Astrocyte (in vitro differentiated cells and primary cell): Measurements from ENCODE around the gene POLR3B. TPM values are rescaled to one million over a fixed set of nuclear protein-coding genes. Genes with fewer than 3 reads are reported as not detected.

ENCODE experiments used
- DNase-seq: peaks from one replicate; pipeline ENCODE4 v3.0.0-alpha.2; 2010; ENCODE audit warnings: low read depth
- FAIRE-seq: peaks from 2 replicates; lab custom pipeline; 2011; peaks lifted over from hg19 to GRCh38; lab: Jason Lieb, UNC
- H2AFZ ChIP-seq: 2 replicates; pipeline ENCODE4 v1.6.0; 2012; ENCODE audit warnings: low read depth, low read length, inconsistent platforms
- H3K27ac ChIP-seq: 2 replicates; pipeline ENCODE4 v1.5.1; 2011; ENCODE audit warnings: low read depth, low read length, inconsistent platforms
- H3K27me3 ChIP-seq: 2 replicates; pipeline ENCODE4 v1.6.0; 2011; ENCODE audit warnings: low read length, inconsistent platforms; ENCODE audit not compliant: insufficient read depth
- H3K36me3 ChIP-seq: 2 replicates; pipeline ENCODE4 v1.5.1; 2011; ENCODE audit warnings: low read length, inconsistent platforms; ENCODE audit not compliant: insufficient read depth
- H3K4me1 ChIP-seq: 2 replicates; pipeline ENCODE4 v1.5.1; 2011; ENCODE audit warnings: low read length, inconsistent platforms; ENCODE audit not compliant: insufficient read depth
- H3K4me2 ChIP-seq: 2 replicates; pipeline ENCODE4 v1.6.0; 2012; ENCODE audit warnings: low read length, inconsistent platforms
- H3K4me3 ChIP-seq: 2 replicates; pipeline ENCODE4 v1.5.1; 2011; ENCODE audit warnings: low read depth, mild to moderate bottlenecking, low read length, inconsistent platforms; ENCODE audit not compliant: insufficient read depth
- H3K79me2 ChIP-seq: 2 replicates; pipeline ENCODE4 v1.6.0; 2012; ENCODE audit warnings: mild to moderate bottlenecking, low read length, inconsistent platforms; ENCODE audit not compliant: insufficient read depth
- H3K9ac ChIP-seq: 2 replicates; pipeline ENCODE4 v1.6.0; 2012; ENCODE audit warnings: mild to moderate bottlenecking, low read length, inconsistent platforms
- H3K9me3 ChIP-seq: 2 replicates; pipeline ENCODE4 v1.5.1; 2012; ENCODE audit warnings: low read depth, mild to moderate bottlenecking, low read length, inconsistent platforms; ENCODE audit not compliant: insufficient read depth
- H4K20me1 ChIP-seq: 2 replicates; pipeline ENCODE4 v1.6.0; 2012; ENCODE audit warnings: low read length, inconsistent platforms; ENCODE audit not compliant: insufficient read depth
- H3K27ac Mint-ChIP-seq: one replicate; pipeline ENCODE4 v1.8.0; 2021; ENCODE audit warnings: mild to moderate bottlenecking, mixed read lengths; ENCODE audit not compliant: unreplicated experiment
- H3K27me3 Mint-ChIP-seq: one replicate; pipeline ENCODE4 v1.8.0; 2021; ENCODE audit warnings: low read depth, mixed read lengths; ENCODE audit not compliant: unreplicated experiment
- H3K36me3 Mint-ChIP-seq: one replicate; pipeline ENCODE4 v1.8.0; 2021; ENCODE audit warnings: low read depth, mixed read lengths; ENCODE audit not compliant: unreplicated experiment
- H3K4me1 Mint-ChIP-seq: one replicate; pipeline ENCODE4 v1.8.0; 2021; ENCODE audit warnings: low read depth, mixed read lengths; ENCODE audit not compliant: unreplicated experiment
- H3K4me3 Mint-ChIP-seq: one replicate; pipeline ENCODE4 v1.8.0; 2021; ENCODE audit warnings: mild to moderate bottlenecking, moderate library complexity, mixed read lengths; ENCODE audit not compliant: unreplicated experiment
- H3K9me3 Mint-ChIP-seq: one replicate; pipeline ENCODE4 v1.8.0; 2021; ENCODE audit warnings: mild to moderate bottlenecking, mixed read lengths; ENCODE audit not compliant: unreplicated experiment
- EZH2 ChIP-seq: IDR thresholded peaks from 2 replicates; pipeline ENCODE4 v1.6.1; 2012; ENCODE audit warnings: mild to moderate bottlenecking, low read length, inconsistent platforms; ENCODE audit not compliant: insufficient read depth
- total RNA-seq: library from RNA; stranded (reverse); gene quantifications from 2 replicates; pipeline ENCODE4 v1.2.1, GENCODE V29; 2021
- TF ChIP-seq, protein P1 (sequence below): IDR thresholded peaks from 2 replicates; pipeline ENCODE4 v1.5.1; 2011; ENCODE audit warnings: low read depth, mild to moderate bottlenecking, inconsistent platforms, low read length, moderate library complexity; ENCODE audit not compliant: insufficient read depth

The POLR3B gene
- total RNA-seq, 1 donor from 2014 or later, result 10.9 TPM

GRCh38 chr12:106423291-106423690, 65.7 kb downstream of the POLR3B start:
- H3K4me1 Mint-ChIP-seq, result peaks cover 17% of the 10 kb centered on the region
- Histone ChIP-seq H3K36me3 (no peaks in the 10 kb centered on the region), H3K9me3 (no peaks in the 10 kb centered on the region), H3K4me1 (peaks cover 8% of the 10 kb centered on the region), H2AFZ (no peak overlapping the region), H3K4me2 (no peak overlapping the region), H3K27me3 (no peaks in the 10 kb centered on the region), H4K20me1 (no peaks in the 10 kb centered on the region), H3K9ac (no peak overlapping the region), H3K4me3 (no peak overlapping the region), H3K27ac (no peak overlapping the region), H3K79me2 (no peaks in the 10 kb centered on the region)
- no peak for DNase-seq
- H3K4me3 Mint-ChIP-seq, result no peak overlapping the region
- no peak overlapping the region for H3K27ac Mint-ChIP-seq
- no peak for FAIRE-seq
- no peaks in the 10 kb centered on the region for H3K9me3 Mint-ChIP-seq
- TF ChIP-seq, protein P1, sequence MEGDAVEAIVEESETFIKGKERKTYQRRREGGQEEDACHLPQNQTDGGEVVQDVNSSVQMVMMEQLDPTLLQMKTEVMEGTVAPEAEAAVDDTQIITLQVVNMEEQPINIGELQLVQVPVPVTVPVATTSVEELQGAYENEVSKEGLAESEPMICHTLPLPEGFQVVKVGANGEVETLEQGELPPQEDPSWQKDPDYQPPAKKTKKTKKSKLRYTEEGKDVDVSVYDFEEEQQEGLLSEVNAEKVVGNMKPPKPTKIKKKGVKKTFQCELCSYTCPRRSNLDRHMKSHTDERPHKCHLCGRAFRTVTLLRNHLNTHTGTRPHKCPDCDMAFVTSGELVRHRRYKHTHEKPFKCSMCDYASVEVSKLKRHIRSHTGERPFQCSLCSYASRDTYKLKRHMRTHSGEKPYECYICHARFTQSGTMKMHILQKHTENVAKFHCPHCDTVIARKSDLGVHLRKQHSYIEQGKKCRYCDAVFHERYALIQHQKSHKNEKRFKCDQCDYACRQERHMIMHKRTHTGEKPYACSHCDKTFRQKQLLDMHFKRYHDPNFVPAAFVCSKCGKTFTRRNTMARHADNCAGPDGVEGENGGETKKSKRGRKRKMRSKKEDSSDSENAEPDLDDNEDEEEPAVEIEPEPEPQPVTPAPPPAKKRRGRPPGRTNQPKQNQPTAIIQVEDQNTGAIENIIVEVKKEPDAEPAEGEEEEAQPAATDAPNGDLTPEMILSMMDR, result no peak
- no peak for TF ChIP-seq EZH2
- H3K36me3 Mint-ChIP-seq, result peaks cover 4% of the 10 kb centered on the region
- no peaks in the 10 kb centered on the region for H3K27me3 Mint-ChIP-seq

- no peaks in the 10 kb centered on the region for H3K27me3 Mint-ChIP-seq
- no peak overlapping the region for H3K27ac ChIP-seq
- DNase-seq (no peak), FAIRE-seq (no peak)
- no peak overlapping the region for H3K27ac Mint-ChIP-seq
- no peaks in the 10 kb centered on the region for H3K4me1 ChIP-seq
- H3K27me3 ChIP-seq, result no peaks in the 10 kb centered on the region
- no peaks in the 10 kb centered on the region for H4K20me1 ChIP-seq
- no peak overlapping the region for H3K4me3 ChIP-seq
- H3K36me3 Mint-ChIP-seq, result peaks cover 7% of the 10 kb centered on the region
- no peaks in the 10 kb centered on the region for H3K9me3 ChIP-seq
- H3K9me3 Mint-ChIP-seq, result no peaks in the 10 kb centered on the region
- peaks cover 2% of the 10 kb centered on the region for H3K4me1 Mint-ChIP-seq
- no peaks in the 10 kb centered on the region for H3K79me2 ChIP-seq
- H3K9ac ChIP-seq, result no peak overlapping the region
- H3K4me3 Mint-ChIP-seq, result no peak overlapping the region
- TF ChIP-seq, protein P1, result no peak
- no peak for TF ChIP-seq EZH2
- no peak overlapping the region for H3K4me2 ChIP-seq
- no peaks in the 10 kb centered on the region for H3K36me3 ChIP-seq
- H2AFZ ChIP-seq, result no peak overlapping the region
Observed at GRCh38 chr12:106425061-106425702, 67.6 kb downstream of the POLR3B start.

DNA sequence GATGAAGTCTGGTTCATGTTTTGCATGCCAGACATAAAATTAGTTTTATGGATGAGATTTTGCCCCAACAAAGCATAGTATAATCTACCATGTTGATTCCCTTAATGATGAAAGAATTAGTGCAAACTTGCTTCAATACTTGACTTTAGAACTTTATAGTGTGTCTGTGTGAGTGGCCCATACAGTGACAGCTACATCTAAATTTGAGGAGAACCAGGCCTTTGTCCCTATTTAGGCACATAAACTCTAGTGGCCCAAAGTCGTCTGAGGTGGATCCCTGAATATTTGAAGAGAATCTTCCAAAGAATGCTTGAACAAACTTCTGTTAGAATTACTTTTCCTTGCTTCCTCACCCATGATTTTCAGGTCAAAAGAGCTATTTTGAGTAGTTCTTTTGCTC, 70.4 kb downstream of the POLR3B start:
- H4K20me1 ChIP-seq, result peaks cover 3% of the 10 kb centered on the region
- H3K27me3 ChIP-seq, result no peaks in the 10 kb centered on the region
- DNase-seq (no peak), FAIRE-seq (peak; percentile 9)
- H3K4me3 ChIP-seq, result no peak overlapping the region
- no peak overlapping the region for H3K4me2 ChIP-seq
- H3K9ac ChIP-seq, result no peak overlapping the region
- TF ChIP-seq EZH2, result no peak
- TF ChIP-seq, protein P1, result no peak
- H3K36me3 ChIP-seq, result no peaks in the 10 kb centered on the region
- Mint-ChIP-seq H3K27ac (no peak overlapping the region), H3K4me1 (no peaks in the 10 kb centered on the region), H3K4me3 (no peak overlapping the region), H3K27me3 (no peaks in the 10 kb centered on the region), H3K9me3 (no peaks in the 10 kb centered on the region), H3K36me3 (peaks cover 8% of the 10 kb centered on the region)
- H2AFZ ChIP-seq, result no peak overlapping the region
- H3K79me2 ChIP-seq, result no peaks in the 10 kb centered on the region
- H3K9me3 ChIP-seq, result no peaks in the 10 kb centered on the region
- no peak overlapping the region for H3K27ac ChIP-seq
- no peaks in the 10 kb centered on the region for H3K4me1 ChIP-seq
